ENCODE measurements around the gene TEKT3.

The TEKT3 gene

GRCh38 chr17:15349119-15349518, 7.7 kb upstream of the TEKT3 start:
- DNase-seq, result no peak

- DNase-seq, result no peak
Measured at GRCh38 chr17:15348021-15348420, 6.6 kb upstream of the TEKT3 start.

DNA sequence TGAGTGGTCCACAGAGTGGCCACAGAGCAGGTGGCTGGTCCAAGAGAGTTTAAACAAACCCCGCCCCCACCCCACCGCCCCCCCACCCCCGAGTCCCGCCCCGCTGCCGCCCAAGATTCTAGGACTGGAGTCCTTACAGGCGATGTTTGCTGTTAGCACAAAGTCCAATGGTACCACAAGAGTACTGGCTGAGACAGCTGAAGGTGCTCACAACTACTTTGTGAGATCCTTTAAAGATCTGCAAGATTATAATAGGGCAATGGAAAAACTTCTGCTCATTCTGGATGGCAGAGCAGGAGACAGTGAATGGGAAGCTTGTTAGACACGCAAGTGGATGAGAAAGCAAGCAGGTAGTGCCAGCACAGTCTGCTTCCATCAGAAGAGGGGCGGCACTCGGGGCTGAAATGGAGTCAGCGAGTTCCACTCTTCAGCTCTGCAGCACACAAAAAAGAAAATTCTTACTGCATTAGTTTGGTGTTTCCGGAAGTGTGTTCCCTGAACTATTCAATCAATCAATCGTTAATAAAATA, 4.7 kb upstream of the TEKT3 start:
- DNase-seq, result no peak

DNA sequence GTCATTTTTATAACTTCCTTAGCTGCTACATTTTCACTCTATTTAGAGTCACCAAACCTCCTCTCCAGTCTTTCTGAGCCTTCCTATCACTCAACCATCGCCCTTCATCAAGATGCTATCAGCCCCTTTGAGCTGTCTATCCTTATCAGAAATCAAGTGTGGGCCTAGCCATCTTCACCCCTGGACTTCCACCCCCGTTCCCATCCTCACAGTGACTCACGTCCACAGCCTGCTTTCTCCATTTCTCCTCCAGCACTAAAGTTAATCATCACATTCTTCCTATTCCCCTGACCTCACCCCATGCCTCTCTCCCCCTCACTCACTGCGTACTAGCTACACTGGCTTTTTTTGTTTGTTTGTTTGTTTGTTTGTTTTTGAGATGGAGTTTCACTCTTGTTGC, 2.4 kb upstream of the TEKT3 start:
- no peak for DNase-seq

- DNase-seq, result no peak
Measured at GRCh38 chr17:15342460-15342859, 1.1 kb upstream of the TEKT3 start.

GRCh38 chr17:15341966-15342365, 569 bp upstream of the TEKT3 start:
- no peak for DNase-seq

DNA sequence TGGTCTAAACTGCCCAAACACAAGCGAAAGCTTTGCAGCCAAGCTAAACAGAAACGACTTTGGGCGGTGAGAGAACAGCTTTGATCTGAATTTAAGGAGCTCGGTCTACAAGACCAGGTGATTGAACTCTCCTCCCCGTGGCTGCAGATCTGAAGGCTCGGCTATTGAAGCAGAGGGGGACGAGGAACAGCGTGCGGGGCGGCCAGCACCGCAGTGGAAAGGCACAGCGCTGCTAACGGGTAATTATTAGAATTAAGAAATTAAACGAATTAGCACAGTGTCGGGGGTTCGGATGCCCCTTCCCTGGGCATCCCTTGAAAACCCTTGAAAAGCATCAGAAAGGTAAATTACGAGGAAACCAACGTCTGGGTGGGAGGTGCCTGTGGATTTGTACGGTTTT, 431 bp downstream of the TEKT3 start:
- DNase-seq, result no peak

DNA sequence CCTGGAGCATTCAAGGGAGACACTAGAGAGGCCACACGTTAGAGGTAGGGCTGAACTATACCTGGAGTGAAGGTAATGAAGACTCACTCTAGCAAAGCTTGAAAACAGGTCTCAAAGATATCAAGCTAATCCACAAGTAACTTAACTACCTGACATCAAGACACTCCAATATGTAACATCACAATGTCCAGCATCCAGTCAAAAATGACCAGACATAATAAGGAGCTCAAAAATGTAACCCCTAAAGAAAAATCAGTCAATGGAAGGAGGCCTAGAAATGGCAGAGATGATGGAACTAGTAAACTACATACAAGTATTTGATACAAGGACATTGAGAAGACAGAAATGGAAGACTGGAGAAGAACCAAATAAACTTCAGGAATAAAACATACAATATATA, 6.0 kb downstream of the TEKT3 start:
- DNase-seq, result no peak

- no peak for DNase-seq
Measured at GRCh38 chr17:15334266-15334665, 7.1 kb downstream of the TEKT3 start.

DNA sequence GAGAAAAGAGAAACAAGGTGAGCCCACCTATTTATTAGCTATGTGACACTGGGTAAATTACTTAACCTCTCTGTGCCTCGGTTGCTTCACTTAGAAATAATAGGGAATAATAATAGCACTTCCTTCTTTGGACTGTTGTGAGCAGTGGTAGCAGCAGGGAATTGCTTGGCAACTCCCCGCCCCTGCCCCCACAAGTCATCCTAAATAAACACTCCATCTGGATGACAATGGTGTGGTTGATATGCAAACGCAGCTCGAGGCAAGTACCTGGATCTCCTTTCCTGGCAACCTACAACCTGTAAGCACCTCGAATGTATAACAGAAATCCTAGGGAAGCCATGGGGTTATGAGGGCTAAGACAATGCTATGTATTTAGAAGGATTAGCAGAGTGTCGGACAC, 9.1 kb downstream of the TEKT3 start:
- DNase-seq, result no peak

DNA sequence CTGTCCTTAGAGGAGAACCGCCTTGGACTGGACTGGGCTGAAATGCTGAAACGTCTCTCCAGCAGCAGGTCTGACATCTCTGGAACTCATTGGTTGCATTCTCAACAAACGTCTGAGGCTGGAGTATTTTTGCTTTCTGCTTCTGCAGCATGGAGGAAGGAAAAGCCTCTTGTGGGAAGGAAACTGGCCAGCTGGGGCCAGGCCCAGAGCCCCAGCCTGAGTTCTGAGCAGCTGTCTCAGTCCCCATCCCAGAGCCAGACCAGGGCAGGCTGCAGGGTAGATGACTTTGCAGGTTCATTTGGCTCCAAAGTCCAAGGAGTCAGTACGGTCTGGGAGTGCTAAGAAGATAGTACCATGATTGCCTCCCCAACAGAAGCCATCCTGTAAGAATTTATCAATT, 18.3 kb downstream of the TEKT3 start:
- DNase-seq, result no peak

DNA sequence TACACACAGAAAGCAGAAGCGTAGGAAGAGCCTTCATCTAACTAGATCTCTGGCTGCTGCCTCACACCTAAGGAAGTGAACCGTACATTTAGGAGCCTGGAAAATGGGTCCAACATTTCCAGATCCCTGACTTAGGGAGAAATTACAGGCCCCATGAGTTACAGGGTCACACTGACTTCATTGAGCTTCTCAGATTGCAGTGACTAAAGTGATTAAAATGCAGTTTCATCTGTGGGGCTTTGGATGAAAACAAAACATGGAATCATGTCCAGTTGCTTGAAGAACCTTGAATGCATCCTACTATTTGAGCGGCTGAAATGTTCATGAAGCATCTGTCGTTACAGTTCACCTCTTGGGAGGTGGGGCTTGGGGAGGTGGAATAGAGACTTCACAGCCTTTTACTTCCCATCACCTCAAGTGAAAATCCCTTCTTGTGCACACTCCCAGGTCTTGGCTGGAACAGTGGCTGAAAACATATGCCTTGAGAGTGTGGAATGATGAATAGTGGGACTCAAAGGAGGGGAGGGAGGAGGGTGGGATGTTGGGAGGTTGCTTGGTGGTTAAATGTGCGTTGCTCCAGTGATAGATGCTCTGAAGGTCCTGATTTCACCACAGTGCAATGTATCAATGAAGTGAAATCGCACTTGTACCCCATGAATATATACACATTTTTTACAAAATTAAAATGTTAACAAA, 19.7 kb downstream of the TEKT3 start:
- no peak for DNase-seq

DNA sequence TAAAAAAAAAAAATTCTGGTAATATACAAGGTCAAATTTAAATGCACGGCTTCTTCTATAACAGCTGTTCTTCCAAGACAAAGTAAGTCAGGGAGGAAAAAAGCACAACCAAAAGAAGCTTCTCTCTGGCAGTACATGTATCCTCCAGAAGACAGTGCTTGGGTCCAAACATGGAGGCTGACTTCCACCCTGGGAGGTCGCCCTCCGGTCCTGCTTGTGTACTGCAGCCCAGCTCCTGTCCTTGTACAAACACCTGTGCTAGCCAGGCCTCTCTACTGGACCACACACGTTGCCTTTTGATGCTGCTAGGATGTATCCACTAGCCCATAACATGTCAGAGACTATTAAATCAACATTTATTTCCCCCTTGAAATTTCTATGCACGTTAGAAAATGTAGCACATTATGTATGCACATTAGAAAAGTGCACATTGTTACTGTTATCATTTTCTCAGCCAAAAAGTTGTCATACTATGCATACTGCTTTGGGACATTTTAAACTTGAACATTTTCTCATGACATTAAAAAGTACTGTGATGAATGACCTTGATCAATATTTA, 21.9 kb downstream of the TEKT3 start:
- DNase-seq, result no peak

DNA sequence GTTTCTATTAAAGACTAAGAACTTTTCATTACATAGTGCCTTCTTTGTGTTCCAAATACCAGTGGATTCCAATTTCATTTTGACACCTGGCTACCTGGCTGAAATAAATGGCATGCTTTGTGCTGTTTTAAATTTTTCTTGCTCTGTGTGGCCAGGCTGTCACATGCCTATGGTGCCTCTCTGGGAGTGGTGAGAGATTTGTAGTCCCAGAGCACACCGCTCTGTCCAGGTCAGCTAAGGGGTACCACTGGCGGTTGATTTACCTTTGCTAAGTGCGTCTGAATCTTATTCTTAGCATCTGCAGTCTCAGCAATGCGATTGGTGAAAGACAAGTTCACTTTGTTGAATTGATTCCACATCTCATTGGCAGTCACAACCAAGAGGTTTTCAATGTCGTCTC, 29.4 kb downstream of the TEKT3 start:
- DNase-seq, result no peak

DNA sequence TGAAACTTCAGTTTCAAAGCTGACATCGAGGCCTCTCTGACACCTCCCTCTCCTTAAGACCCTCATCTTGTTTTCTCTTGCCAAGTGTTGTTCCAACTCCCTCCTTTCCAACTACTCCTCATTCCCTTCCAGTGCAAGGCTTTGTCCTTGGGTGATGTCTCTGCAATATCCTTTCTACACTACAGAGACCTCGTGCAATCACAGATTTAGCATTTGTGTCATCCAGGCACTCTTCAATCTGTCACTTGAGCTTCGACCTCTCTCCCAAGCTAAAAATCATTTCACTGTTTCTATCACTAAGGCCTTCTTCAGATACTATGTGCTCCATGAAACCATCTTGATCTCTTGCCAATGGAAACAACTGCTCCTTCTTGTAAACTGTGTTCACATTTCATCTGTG, 31.6 kb downstream of the TEKT3 start:
- DNase-seq, result no peak

DNA sequence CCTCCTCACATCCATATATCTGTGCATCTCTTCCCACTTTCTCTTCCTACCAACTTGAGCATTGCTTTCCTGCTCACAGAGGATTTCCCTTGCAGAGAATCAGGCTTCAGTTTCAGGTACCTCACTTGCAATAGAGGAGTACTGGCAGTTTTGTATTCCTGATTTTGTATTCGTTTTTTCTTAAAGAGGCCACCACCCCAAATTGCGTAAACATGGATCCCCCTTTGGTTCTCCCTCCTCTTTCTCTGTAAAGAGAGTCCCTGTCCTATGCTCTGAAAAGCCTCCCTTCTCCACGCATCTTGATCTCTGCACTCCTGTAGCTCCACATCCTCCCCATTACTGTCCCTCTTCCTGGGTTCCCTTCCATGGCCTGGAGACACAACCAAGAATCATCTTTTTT, 32.2 kb downstream of the TEKT3 start:
- DNase-seq, result no peak

DNA sequence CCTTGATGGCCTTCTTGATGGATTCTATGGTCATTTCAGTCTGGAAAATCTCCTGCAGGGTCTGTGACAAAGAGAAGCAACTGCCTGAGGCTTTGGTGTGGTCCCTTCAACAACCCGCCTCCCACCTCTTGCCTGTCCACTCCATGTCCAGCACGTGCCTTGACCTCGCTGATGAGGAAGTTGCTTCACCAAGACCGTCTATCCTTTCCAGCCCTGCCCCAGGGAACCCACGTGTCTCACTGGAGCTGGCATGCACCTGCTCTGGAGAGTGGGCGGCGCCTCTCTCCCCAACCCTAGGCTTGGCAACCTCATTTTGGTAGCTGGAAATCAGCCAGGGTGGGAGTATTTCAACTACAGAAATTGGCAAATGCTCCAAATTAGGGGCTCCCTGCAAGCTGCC, 32.6 kb downstream of the TEKT3 start:
- DNase-seq, result no peak

DNA sequence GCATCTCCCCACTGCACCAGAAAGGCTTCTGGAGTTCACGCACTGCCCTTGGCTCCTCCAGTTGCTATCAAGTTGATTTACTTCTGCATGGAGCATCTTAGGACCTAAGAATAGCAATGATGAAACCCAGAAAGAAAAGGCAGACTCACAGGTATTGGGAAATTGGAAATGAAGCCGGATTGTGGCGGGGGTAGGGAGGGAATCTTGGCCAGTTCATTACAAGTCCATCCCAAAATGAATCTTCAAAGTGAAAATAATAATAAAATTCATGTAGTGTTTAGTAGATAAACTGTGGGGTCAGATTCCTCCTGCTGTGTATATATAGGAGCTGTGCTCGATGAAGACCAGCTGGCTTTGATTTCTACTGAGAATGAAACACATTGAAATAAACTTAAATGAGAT, 33.7 kb downstream of the TEKT3 start:
- DNase-seq, result no peak

DNA sequence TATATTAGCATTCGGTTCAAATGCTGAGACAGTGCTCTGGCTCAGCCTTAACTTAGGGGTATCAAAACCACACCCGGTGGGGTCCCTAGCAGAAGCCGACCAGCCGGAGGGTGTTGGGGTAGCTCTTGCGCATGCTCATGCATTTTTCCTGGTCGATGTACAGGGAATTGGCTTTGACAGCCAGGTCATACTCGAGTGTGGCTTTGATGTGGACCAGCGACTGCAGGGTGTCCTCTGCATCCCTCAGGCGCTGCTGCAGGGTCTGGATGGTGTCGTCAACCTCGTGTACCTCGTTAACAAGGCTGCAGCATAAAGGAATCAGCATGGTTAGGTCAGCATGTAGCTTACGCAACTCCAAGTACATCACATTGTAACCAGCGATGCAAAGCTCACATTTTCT, 37.5 kb downstream of the TEKT3 start:
- DNase-seq, result no peak

DNA sequence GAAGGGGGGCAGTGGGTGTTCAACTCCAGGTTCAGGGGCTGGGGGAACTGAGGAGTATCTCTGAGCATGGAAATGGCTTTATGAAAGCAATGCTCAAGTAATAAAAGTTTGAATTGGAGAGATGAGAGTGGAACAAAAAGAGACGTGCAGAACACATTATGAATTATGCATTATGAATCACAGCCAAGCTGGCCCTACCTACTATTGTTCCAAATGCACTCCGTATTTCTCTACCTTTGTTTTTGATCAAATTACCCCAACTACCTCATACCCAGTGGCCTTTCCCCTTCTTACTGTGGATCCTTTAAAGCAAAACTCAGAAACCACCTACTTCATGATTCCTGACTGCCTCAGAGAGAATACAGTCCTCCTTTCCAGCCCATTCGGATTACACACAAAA, 38.1 kb downstream of the TEKT3 start:
- no peak for DNase-seq

DNA sequence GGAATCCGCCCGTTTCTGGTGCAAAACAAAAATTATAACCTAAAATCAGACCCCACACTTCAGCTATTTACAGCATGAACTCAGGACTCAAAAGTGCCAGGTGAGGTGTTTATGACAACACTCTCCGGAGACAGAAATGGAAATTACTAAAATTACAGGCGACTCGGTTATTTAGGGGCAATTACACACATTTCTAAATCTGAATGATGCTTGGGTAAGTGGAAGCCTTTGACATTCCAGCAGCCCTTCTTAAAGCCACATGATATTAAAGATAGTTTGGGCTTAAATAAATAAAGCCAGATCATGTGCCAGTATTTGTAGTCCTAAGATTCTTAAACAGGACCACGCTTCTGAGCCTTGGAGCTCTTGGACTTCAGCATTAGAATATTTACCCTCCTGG, 39.6 kb downstream of the TEKT3 start:
- no peak for DNase-seq

DNA sequence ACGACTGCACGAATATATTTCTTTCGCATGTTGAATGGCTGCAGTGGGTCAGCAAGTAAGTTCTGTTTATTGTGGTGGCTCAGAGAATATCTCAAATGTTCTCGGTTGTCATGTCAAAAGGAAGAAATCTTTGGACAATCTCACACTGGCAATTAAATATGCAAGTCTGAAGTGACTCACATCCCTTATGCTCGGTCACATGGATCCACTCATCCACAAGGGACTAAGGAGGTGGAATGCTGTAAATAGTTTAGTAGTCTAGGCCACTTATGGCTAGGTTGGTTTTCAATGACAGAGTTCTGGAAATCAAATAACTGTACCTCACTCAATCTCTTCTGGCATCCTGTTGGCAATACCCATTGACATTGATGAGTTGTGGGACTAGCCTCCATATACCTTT, 43.2 kb downstream of the TEKT3 start:
- no peak for DNase-seq

- no peak for DNase-seq
Measured at GRCh38 chr17:15293558-15293957, 47.8 kb downstream of the TEKT3 start.

DNA sequence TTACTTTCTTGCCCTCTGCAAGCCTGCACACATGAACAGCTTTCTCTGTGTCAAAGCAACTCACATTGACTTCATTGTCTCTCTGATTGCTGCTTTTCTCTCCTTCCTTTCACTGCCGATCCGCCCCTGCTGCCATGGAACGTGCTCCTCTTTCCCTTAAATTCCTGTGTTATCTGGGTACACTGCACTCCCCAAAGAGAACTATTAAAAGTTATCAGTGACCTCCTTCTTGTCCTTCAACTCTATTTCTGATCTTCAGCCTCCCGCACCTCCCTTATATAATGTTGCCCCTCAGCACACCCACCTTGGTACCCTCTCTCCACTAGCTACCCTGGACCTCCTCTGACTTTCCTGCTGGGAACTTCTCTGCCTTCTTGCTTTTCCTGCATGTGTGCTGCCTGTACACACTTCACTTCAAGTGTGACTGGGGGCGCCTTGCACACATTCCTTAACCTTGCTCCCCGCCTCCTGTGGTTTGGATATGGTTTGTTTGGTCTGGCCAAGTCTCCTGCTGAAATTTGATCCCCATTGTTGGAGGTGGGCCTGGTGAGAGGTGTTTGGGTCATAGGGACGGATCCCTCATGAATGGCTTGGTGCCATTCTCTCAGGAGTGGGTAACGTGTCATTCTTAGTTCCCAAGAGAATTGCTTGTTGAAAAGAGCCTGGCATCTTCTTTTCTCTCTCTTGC, 49.6 kb downstream of the TEKT3 start:
- no peak for DNase-seq

All from C1 segment of cervical spinal cord (tissue), 14 donors.